ENCODE results near the gene PHOSPHO1.

PHOSPHO1 gene

DNA sequence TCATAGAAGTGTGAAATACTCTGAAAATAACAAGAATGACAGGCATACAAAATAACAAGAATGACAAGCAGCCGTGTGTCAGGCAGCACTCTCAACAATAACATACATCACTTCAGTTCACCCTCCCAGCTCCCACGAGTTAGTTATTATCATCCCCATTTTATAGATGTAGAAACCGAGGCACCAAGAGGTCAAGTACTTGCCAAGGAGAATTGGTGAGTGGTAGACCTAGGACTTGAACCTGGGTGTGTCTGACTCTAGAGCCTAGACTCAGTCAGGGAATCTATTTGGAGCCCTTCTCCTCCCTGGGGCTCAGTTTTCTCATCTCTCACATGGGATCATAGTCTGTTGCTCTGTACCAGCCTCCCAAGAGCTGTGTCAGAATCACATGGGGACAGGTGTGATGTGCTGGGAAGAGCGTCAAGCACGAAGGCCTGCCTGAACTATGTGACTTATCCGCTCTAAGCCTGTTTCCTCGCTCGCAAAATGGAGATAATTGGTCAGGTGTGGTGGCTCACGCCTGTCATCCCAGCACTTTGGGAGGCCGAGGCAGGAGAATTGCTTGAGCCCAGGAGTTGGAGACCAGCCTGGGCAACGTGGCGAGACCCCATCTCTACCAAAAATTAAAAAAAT is 19.4 kb upstream of the PHOSPHO1 start:
- TF ChIP-seq, protein P1, sequence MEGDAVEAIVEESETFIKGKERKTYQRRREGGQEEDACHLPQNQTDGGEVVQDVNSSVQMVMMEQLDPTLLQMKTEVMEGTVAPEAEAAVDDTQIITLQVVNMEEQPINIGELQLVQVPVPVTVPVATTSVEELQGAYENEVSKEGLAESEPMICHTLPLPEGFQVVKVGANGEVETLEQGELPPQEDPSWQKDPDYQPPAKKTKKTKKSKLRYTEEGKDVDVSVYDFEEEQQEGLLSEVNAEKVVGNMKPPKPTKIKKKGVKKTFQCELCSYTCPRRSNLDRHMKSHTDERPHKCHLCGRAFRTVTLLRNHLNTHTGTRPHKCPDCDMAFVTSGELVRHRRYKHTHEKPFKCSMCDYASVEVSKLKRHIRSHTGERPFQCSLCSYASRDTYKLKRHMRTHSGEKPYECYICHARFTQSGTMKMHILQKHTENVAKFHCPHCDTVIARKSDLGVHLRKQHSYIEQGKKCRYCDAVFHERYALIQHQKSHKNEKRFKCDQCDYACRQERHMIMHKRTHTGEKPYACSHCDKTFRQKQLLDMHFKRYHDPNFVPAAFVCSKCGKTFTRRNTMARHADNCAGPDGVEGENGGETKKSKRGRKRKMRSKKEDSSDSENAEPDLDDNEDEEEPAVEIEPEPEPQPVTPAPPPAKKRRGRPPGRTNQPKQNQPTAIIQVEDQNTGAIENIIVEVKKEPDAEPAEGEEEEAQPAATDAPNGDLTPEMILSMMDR (IDR thresholded peaks at IDR 0.05) = no peak

DNA sequence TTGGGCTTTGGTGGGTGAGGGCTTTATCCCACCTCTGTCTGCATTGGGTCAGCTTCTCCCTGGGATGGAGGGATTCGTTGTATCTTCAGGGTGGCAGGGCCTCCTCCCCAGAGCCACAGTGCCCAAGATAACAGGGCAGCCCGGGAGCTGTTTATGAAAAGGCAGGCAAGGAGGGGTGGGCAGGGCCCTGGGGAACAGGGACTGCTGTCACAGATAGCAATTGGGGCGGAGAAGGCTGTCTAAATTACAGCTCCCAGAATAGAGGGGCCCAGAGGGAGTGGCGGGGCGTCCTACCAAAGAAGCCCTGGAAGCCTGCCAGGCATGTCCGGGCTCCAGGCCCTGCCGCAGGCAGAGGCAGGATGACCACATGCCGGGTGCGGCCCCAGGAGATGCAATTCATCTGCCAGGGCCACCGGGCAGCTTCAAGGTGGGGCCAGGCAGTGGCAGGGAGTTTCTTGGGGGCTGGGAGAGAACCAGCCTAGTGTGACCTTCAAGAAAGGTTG is 18.8 kb upstream of the PHOSPHO1 start:
- TF ChIP-seq, protein P1 (IDR thresholded peaks at IDR 0.05) = no peak

DNA sequence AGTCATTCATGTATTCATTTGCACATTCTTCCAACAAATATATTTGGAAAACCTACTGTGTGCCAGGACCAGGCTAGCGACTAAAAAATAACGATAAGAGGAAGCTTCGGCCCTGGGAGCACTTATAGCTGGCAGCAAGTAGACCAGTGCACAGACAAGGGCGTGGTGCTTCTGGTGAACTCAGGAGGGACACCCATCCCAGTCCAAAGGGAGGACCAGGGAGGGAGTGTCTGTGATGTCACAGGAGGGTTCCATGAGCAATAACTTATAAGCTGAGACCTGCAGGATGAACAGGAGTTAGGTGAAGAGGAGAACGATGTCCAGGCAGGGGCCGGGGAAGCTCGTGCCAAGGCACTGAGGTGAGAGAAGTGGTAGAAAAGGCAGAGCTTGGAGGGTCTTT is 17.4 kb upstream of the PHOSPHO1 start:
- TF ChIP-seq, protein P1 (IDR thresholded peaks at IDR 0.05) = no peak

DNA sequence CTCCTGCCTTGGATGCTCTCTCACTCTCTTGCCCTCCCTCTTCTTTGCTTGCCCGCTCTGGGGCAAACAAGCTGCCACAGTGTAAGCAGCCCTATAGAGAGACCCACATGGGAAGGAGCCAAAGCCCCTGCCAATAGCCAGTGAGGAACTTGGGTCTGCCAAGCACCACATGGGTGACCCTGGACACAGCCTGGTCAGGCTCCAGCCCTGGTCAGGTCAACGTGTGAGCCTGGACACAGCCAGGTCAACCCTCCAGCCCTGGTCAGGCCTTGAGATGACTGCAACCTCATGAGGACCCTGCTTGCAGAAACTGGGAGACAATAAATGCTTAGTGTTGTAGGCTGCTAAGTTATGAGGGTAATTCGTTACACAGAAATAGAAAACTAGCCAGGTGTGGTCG is 14.3 kb upstream of the PHOSPHO1 start:
- TF ChIP-seq, protein P1 (IDR thresholded peaks at IDR 0.05) = no peak

DNA sequence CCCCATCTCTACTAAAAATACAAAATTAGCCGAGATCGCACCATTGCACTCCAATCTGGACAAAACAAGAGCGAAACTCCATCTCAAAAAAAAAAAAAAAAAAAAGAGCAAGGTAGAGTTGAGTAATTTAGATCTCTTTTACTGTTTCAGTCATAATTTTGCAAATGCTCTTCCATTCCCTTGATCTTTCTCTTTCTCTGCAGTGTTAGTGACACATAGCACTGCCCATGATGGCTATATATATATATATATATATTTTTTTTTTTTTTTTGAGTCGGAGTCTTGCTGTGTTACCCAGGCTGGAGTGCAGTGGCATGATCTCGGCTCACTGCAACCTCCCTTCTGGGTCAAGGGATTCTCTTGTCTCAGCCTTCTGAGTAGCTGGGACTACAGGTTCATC is 12.2 kb upstream of the PHOSPHO1 start:
- TF ChIP-seq, protein P1 (IDR thresholded peaks at IDR 0.05) = no peak

DNA sequence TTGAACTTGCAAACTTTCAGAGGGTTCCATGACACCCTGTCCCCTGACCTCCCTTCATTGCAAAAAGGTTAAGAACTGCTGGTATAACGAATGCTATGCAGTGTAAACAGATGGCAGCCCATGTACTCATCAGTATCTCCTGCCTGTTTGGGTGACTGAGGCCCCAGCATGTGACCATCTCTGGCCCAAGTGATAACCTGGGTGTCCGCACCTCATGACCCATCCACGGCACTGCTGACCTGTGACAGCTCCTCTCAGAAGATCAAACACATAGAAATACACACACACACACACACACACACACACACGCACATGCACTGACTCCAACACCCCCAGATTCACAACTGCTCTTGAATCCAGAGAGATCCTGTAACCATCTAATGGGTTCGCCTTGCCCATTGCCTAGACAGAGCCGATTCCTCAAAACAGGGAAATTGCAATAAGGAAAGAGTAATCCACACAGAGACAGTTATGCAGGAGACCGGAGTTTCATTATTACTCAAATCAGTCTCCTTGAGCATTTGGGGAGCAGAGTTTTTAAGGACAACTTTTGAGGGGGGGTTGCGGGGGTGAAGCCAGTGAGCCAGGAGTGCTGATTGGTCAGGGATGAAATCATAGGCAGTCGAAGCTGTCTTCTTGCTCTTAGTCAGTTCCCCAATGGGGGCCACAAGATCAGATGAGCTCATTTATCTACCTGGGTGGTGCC is 11.3 kb upstream of the PHOSPHO1 start:
- TF ChIP-seq, protein P1 (IDR thresholded peaks at IDR 0.05) = no peak

DNA sequence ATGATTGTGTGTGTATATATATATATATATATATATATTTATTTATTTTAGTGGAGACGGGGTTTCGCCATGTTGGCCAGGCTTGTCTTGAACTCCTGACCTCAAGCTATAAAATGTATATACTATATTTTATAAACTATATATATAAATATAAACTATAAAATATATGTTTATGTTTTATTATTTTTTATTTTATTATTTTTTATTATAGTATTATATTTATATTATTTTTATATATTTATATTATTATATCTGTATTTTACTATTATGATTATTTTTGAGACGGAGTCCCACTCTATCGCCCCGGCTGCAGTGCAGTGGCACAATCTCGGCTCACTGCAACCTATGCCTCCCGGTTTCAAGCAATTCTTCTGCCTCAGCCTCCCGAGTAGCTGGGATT is 10.5 kb upstream of the PHOSPHO1 start:
- TF ChIP-seq, protein P1 (IDR thresholded peaks at IDR 0.05) = no peak

Data from LNCAP (cell line).